ENCODE data around the gene TNFRSF19. TPM values are rescaled to one million over a fixed set of nuclear protein-coding genes. Genes with fewer than 3 reads are reported as not detected.

The TNFRSF19 gene
- total and polyA plus RNA-seq, 2 of the 4 experiments (the other 2 are of a cell fraction) = 18.6 to 26.3 TPM

DNA sequence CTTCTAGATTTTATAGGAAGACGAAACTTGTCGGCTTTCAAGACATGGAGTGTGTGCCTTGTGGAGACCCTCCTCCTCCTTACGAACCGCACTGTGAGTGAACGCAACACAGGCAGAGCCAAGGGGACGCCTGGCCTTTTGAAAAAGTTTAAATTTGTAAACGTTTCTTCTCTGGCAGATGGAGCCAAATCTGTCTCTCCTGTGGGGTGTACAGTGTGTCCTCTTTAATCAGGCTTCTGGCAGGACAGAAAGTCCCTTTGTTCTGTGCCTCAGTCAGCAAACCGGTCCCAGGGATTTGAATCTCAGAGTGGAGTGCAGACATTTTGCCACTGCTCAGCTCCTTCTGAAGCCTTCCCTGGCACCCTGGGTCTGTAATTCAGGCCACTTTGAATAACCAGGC is 56.5 kb downstream of the TNFRSF19 start:
- Histone ChIP-seq H3K9me1 (ENCODE audit: insufficient read depth, low read length) (peaks cover 3% of the 10 kb centered on the region; the same call in 1 of the 2 replicates), H3K9ac (ENCODE audit: low read depth, low read length) (no peak overlapping the region), H2AK5ac (ENCODE audit: low read depth, low read length) (0 out of 2 replicates have a peak overlapping the region, but pooled peaks have one; percentile 51), H3K9me3 (ENCODE audit: control insufficient read depth, insufficient read depth, low read length) (no peaks in the 10 kb centered on the region), H2BK5ac (ENCODE audit: low read depth, low read length, poor library complexity, severe bottlenecking) (no peak overlapping the region), H4K20me1 (ENCODE audit: insufficient read depth, low read length) (no peaks in the 10 kb centered on the region), H3K56ac (ENCODE audit: extremely low read depth, insufficient read depth, low read length) (no peak overlapping the region), H3K79me1 (ENCODE audit: low read depth in 1 of 2, low read length in 2 of 2) (peaks cover 4 to 12% of the 10 kb centered on the region in 2 experiments; a peak in 3 of 4 replicates), H3K27ac (ENCODE audit: insufficient read depth, low read length) (no peak overlapping the region), H3K27me3 (ENCODE audit: control insufficient read depth, insufficient read depth, low read length) (no peaks in the 10 kb centered on the region), H3K4me2 (ENCODE audit: low read depth, low read length) (no peak overlapping the region), H3K4ac (ENCODE audit: low read depth, low read length) (peak overlapping the region; percentile 24; the same call in 1 of the 2 replicates), H3K36me3 (ENCODE audit: control insufficient read depth, insufficient read depth, low read length) (peaks cover 39% of the 10 kb centered on the region), H2AK9ac (replicated peaks; ENCODE audit: low read depth, low read length, poor library complexity) (peak overlapping the region; percentile 62), H2BK20ac (ENCODE audit: low read depth, low read length) (no peak overlapping the region), H4K8ac (ENCODE audit: low read depth in 2 of 2, low read length in 2 of 2) (0 out of 4 replicates have a peak overlapping the region, but pooled peaks of 1 of the 2 experiments have one; percentile 64), H2AFZ (replicated peaks; ENCODE audit: low read length, poor library complexity) (peak overlapping the region; percentile 45), H3K4me3 (ENCODE audit: insufficient read depth, low read depth, low read length) (no peak overlapping the region), H3K14ac (replicated peaks; ENCODE audit: low read depth, low read length) (peak overlapping the region; percentile 30; the same call in 1 of the 2 replicates), H2BK120ac (ENCODE audit: low read depth, low read length) (no peak overlapping the region), H2BK15ac (ENCODE audit: low read depth, low read length) (peak overlapping the region; percentile 6; the same call in 1 of the 3 replicates), H3K18ac (ENCODE audit: low read depth, low read length) (no peak overlapping the region), H3K4me1 (ENCODE audit: control insufficient read depth, insufficient read depth, low read length) (peaks cover 10% of the 10 kb centered on the region), H3K23ac (ENCODE audit: low read depth, low read length) (no peak overlapping the region), H4K5ac (ENCODE audit: low read depth, low read length) (no peak overlapping the region), H4K91ac (ENCODE audit: insufficient read depth, low read depth, low read length) (no peak overlapping the region)
- TF ChIP-seq, protein P1, sequence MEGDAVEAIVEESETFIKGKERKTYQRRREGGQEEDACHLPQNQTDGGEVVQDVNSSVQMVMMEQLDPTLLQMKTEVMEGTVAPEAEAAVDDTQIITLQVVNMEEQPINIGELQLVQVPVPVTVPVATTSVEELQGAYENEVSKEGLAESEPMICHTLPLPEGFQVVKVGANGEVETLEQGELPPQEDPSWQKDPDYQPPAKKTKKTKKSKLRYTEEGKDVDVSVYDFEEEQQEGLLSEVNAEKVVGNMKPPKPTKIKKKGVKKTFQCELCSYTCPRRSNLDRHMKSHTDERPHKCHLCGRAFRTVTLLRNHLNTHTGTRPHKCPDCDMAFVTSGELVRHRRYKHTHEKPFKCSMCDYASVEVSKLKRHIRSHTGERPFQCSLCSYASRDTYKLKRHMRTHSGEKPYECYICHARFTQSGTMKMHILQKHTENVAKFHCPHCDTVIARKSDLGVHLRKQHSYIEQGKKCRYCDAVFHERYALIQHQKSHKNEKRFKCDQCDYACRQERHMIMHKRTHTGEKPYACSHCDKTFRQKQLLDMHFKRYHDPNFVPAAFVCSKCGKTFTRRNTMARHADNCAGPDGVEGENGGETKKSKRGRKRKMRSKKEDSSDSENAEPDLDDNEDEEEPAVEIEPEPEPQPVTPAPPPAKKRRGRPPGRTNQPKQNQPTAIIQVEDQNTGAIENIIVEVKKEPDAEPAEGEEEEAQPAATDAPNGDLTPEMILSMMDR (conservative IDR thresholded peaks at IDR 0.05; ENCODE audit: low read depth, low read length) = no peak
- TF ChIP-seq RFX5 (IDR thresholded peaks at IDR 0.05; ENCODE audit: low read depth, low read length) = no peak
- no peak for TF ChIP-seq MAFK (IDR thresholded peaks at IDR 0.05; ENCODE audit: low read depth, low read length)
- TF ChIP-seq POLR2A (IDR thresholded peaks at IDR 0.05; ENCODE audit: low read depth, low read length) = no peak
- no peak for TF ChIP-seq RAD21 (IDR thresholded peaks at IDR 0.05; ENCODE audit: low read length)
- TF ChIP-seq FOS (IDR thresholded peaks at IDR 0.05; ENCODE audit: low read depth, low read length) = no peak
- no peak for TF ChIP-seq CEBPB (IDR thresholded peaks at IDR 0.05; ENCODE audit: low read depth, low read length)
- no peak for TF ChIP-seq RCOR1 (IDR thresholded peaks at IDR 0.05; ENCODE audit: insufficient replicate concordance, low read length)
- TF ChIP-seq MXI1 (IDR thresholded peaks at IDR 0.05; ENCODE audit: borderline replicate concordance, low read depth, low read length) = no peak
- TF ChIP-seq, protein P2, sequence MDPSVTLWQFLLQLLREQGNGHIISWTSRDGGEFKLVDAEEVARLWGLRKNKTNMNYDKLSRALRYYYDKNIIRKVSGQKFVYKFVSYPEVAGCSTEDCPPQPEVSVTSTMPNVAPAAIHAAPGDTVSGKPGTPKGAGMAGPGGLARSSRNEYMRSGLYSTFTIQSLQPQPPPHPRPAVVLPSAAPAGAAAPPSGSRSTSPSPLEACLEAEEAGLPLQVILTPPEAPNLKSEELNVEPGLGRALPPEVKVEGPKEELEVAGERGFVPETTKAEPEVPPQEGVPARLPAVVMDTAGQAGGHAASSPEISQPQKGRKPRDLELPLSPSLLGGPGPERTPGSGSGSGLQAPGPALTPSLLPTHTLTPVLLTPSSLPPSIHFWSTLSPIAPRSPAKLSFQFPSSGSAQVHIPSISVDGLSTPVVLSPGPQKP (IDR thresholded peaks at IDR 0.05; ENCODE audit: borderline replicate concordance, low read depth, low read length) = no peak
- TF ChIP-seq SMC3 (IDR thresholded peaks at IDR 0.05; ENCODE audit: low read depth, low read length) = no peak
- no peak for TF ChIP-seq MAZ (IDR thresholded peaks at IDR 0.05; ENCODE audit: borderline replicate concordance, low read depth, low read length)
- no peak for TF ChIP-seq NFE2L2 (IDR thresholded peaks at IDR 0.05; ENCODE audit: low read depth, low read length)
- TF ChIP-seq, protein P3, sequence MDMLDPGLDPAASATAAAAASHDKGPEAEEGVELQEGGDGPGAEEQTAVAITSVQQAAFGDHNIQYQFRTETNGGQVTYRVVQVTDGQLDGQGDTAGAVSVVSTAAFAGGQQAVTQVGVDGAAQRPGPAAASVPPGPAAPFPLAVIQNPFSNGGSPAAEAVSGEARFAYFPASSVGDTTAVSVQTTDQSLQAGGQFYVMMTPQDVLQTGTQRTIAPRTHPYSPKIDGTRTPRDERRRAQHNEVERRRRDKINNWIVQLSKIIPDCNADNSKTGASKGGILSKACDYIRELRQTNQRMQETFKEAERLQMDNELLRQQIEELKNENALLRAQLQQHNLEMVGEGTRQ (IDR thresholded peaks at IDR 0.05; ENCODE audit: low read depth, low read length) = no peak
- no peak for TF ChIP-seq CHD1 (IDR thresholded peaks at IDR 0.05; ENCODE audit: low read depth, low read length)
- DNase-seq (no peak), ATAC-seq (ENCODE audit: low read depth) (no peak)
- in situ Hi-C loops (cut with MboI; ENCODE audit: low sequenced_read_pairs) (no loop called here), intact Hi-C loops (cut with micrococcal nuclease) (no loop called here), dilution Hi-C loops (cut with HindIII; ENCODE audit: low sequenced_read_pairs, unreplicated experiment) (no loop called here)
- CTCF ChIA-PET = no interaction called here
- 21% methylated on average over 2 of the region's 8 CpGs; no CpG with 5 or more reads in 1 of the 2 experiments for WGBS, 2 experiments (ENCODE audit: extremely low coverage in 2 of 2, insufficient read length in 1 of 2)
- BruUV-seq (replicated peaks) = no TSS peak
- POLR2A ChIA-PET (ENCODE audit: unreplicated experiment) = no interaction called here

All from IMR-90 (cell line).